ENCODE results near the gene ORAI2. TPM values are rescaled to one million over a fixed set of nuclear protein-coding genes. Genes with fewer than 3 reads are reported as not detected.
A peak's percentile ranks its signal among the peaks of the same experiment; 100 is the strongest.

Gene ORAI2
- total and polyA plus RNA-seq, 8 donors, result 4.1 to 13.5 (median 7.1) TPM

DNA sequence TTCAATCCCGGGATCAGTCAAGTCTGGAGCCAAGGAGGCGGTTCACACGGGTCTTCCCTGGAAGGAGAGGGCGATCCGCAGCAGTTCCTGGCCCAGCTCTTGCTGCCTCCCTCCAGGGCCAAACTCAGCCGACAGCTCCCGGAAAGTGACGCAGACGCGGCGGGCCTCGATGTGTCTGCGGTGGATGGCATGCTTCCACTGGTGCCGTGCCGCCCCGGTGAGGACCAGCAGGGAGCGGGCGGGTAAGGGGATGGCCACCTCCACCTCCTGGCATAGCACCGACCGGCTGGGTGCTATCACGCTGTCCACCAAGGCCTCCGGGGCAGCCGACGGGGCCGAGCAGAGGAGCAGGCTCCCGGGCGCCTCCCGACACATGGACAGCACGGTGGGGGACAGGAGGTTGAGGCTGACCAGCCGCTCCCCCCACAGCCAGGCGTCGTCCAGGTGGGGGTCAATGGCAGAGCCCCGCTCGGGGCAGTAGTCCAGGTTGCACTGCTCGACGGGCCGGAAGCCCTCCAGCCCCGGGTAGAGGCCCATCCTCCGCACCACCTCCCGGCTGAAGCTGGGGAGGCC, 24.1 kb downstream of the ORAI2 start:
- intact Hi-C loops (cut with DNase I), result no loop called here
- WGBS, 2 donors, result 93 to 95% methylated on average over 40 of the region's 40 CpGs
- no peaks in the 10 kb centered on the region for H3K9me3 ChIP-seq
- H3K4me1 ChIP-seq, result no peaks in the 10 kb centered on the region
- no peak overlapping the region for H3K27ac ChIP-seq
- FAIRE-seq, result no peak
- TF ChIP-seq, protein P1, sequence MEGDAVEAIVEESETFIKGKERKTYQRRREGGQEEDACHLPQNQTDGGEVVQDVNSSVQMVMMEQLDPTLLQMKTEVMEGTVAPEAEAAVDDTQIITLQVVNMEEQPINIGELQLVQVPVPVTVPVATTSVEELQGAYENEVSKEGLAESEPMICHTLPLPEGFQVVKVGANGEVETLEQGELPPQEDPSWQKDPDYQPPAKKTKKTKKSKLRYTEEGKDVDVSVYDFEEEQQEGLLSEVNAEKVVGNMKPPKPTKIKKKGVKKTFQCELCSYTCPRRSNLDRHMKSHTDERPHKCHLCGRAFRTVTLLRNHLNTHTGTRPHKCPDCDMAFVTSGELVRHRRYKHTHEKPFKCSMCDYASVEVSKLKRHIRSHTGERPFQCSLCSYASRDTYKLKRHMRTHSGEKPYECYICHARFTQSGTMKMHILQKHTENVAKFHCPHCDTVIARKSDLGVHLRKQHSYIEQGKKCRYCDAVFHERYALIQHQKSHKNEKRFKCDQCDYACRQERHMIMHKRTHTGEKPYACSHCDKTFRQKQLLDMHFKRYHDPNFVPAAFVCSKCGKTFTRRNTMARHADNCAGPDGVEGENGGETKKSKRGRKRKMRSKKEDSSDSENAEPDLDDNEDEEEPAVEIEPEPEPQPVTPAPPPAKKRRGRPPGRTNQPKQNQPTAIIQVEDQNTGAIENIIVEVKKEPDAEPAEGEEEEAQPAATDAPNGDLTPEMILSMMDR (IDR thresholded peaks at IDR 0.05), result no peak
- no peak overlapping the region for H3K4me3 ChIP-seq
- ATAC-seq, result no peak
- peaks cover 0 to 19% (median 0%) of the 10 kb centered on the region in 3 donors for H3K36me3 ChIP-seq
- no peaks in the 10 kb centered on the region for H3K27me3 ChIP-seq
- no peak for DNase-seq

DNA sequence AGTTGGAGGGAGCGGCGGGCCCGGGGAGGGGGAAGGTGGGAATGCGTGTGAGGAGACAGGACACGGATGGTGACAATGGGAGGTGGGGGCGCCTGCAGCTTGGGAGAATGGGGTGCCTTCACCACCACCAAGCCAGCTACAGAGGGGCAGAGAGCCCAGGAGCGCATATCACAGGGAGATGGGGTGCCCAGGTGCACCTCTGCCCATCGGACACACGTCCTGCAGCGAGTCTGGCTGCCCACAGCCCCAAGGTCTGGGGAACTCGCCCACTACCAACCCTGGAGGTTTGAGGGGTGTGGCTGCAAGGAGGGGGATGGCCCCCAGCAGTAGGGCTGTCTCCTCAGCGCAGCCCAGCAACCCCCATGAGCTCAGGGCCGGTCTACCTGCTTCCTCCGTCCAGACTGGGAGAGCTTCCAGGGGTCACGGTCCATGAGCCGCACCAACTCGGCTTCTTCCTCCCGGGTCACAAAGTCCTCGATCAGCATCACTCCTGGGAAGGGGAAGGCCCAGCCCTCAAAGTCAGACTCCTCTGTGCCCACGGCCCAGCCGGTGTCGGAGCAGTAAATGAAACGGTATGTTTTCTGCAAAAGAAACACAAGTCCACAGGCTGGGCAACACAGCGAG, 26.0 kb downstream of the ORAI2 start:
- no peak for ATAC-seq
- intact Hi-C loops (cut with DNase I), result no loop called here
- 95 to 96% methylated on average over 24 of the region's 24 CpGs for WGBS, 2 donors
- H3K36me3 ChIP-seq, result peaks cover 0 to 19% (median 0%) of the 10 kb centered on the region in 3 donors
- no peak for FAIRE-seq
- TF ChIP-seq, protein P1 (IDR thresholded peaks at IDR 0.05), result no peak
- H3K4me1 ChIP-seq, result peaks cover 0 to 9% (median 5%) of the 10 kb centered on the region in 3 donors
- DNase-seq, result no peak
- no peak overlapping the region for H3K27ac ChIP-seq
- no peaks in the 10 kb centered on the region for H3K9me3 ChIP-seq
- H3K4me3 ChIP-seq, result no peak overlapping the region
- H3K27me3 ChIP-seq, result no peaks in the 10 kb centered on the region

DNA sequence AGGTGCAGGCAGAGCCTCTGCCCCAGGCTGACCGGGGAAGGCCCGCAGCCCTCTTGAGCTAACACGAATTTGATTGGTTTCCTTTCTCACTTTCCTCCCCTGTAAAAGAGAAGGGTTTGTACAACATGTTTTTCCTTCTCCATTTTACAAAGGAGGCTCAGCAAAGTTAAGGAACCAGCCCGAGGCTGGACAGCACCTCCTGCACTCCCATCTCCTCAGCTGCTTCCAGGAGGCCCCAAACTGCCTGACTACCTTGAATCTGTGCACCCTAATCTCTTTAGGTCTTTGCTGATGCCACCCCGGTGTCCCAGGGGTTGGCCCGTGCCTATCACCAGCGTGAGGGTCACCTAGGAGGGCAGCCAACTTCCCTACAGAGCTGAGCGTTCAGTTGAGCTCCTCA, 27.1 kb downstream of the ORAI2 start:
- Histone ChIP-seq H3K9me3 (no peaks in the 10 kb centered on the region), H3K36me3 (peaks cover 0 to 19% (median 0%) of the 10 kb centered on the region in 3 donors), H3K27ac (no peak overlapping the region), H3K4me3 (no peak overlapping the region), H3K4me1 (peaks cover 0 to 9% (median 6%) of the 10 kb centered on the region in 3 donors), H3K27me3 (no peaks in the 10 kb centered on the region)
- 86 to 88% methylated on average over 8 of the region's 8 CpGs for WGBS, 2 donors
- TF ChIP-seq, protein P1 (IDR thresholded peaks at IDR 0.05), result no peak
- ATAC-seq (no peak), DNase-seq (no peak), FAIRE-seq (no peak)
- intact Hi-C loops (cut with DNase I), result no loop called here

DNA sequence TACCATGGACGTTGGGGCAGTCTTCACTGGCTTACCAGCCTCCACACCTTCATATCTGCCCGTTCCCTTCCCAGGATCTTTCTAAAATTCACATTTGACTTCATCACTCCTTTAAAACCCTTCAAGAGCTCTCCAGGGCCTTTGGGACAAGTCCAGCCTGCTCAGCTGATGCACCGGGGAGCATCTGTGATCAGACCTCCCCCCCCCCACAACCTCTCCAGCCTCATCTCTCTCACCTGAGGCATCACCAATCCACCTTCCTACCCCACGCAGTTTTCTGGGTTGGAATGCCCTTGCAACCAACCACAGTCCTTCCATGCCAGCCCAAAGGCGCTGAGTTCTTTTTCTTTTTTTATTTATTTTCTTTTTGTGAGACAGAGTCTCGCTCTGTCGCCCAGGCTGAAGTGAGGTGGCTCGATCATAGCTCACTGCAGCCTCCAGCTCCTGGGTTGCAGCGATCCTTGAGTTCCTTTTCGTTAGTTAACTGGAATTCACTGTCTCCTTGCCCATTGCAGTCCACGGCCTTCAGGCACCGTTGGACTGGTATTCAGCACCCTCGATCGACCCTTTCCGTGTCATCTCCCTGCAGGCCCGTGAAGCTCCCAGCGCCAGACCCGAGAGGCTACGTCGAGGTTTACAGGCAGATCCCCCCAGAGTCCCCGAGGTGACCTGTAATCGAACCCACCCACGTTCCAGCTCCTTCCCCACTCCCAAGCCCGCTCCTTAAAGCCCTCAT, 30.6 kb downstream of the ORAI2 start:
- H3K4me3 ChIP-seq, result peak overlapping the region; percentile 91 to 100 (median 99)
- no peaks in the 10 kb centered on the region for H3K36me3 ChIP-seq
- FAIRE-seq (no peak), ATAC-seq (peak in 3 of 4 donors; percentile 7 to 9 (median 8)), DNase-seq (peak in 2 of 6 donors; percentile 16 to 38)
- peak overlapping the region in 2 of 4 donors; percentile 38 to 71 for H3K27ac ChIP-seq
- no peaks in the 10 kb centered on the region for H3K27me3 ChIP-seq
- intact Hi-C loops (cut with DNase I), result no loop called here
- TF ChIP-seq, protein P1 (IDR thresholded peaks at IDR 0.05), result no peak
- H3K9me3 ChIP-seq, result no peaks in the 10 kb centered on the region
- 7 to 10% methylated on average over 23 to 24 of the region's 24 CpGs for WGBS, 2 donors
- H3K4me1 ChIP-seq, result peaks cover 0 to 15% (median 11%) of the 10 kb centered on the region in 3 donors

All from pancreas (tissue), 10 donors.